ENCODE data around the gene MRPL4.

MRPL4 gene

DNA sequence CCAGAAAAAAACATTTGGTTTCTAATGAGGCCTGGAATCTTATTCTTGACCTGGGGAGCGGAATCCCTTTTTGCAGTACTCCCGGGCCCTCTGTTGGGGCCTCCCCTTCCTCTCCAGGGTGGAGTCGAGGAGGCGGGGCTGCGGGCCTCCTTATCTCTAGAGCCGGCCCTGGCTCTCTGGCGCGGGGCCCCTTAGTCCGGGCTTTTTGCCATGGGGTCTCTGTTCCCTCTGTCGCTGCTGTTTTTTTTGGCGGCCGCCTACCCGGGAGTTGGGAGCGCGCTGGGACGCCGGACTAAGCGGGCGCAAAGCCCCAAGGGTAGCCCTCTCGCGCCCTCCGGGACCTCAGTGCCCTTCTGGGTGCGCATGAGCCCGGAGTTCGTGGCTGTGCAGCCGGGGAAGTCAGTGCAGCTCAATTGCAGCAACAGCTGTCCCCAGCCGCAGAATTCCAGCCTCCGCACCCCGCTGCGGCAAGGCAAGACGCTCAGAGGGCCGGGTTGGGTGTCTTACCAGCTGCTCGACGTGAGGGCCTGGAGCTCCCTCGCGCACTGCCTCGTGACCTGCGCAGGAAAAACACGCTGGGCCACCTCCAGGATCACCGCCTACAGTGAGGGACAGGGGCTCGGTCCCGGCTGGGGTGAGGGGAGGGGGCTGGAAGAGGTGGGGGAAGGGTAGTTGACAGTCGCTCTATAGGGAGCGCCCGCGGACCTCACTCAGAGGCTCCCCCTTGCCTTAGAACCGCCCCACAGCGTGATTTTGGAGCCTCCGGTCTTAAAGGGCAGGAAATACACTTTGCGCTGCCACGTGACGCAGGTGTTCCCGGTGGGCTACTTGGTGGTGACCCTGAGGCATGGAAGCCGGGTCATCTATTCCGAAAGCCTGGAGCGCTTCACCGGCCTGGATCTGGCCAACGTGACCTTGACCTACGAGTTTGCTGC, 35.1 kb downstream of the MRPL4 start, which contains the start of gene ICAM4:
ICAM4 (plus strand) TSS at position 153 of the 935 bp plus-strand sequence; CDS start at position 211, 58 bp downstream.
- Histone ChIP-seq H3F3A (ENCODE audit: insufficient read depth, low read length) (no peaks in the 10 kb centered on the region), H3K9me3 (ENCODE audit: low read length) (no peaks in the 10 kb centered on the region), H3K9ac (ENCODE audit: low read length) (no peak within 1 kb of the TSS), H3K36me3 (ENCODE audit: insufficient read depth, low read length) (peaks cover 11% of the 10 kb centered on the region), H4K20me1 (ENCODE audit: insufficient read depth, low read length) (no peaks in the 10 kb centered on the region), H3K27me3 (ENCODE audit: insufficient read depth, low read length) (no peaks in the 10 kb centered on the region), H3K9me2 (ENCODE audit: low read depth, low read length) (no peaks in the 10 kb centered on the region), H3K4me3 (ENCODE audit: low read depth, low read length, poor library complexity, severe bottlenecking) (no peak within 1 kb of the TSS), H2AFZ (ENCODE audit: low read length) (no peak within 1 kb of the TSS), H3K27ac (ENCODE audit: low read depth, low read length, poor library complexity, severe bottlenecking) (no peak within 1 kb of the TSS), H3K4me1 (ENCODE audit: insufficient read depth, low read length, severe bottlenecking) (peaks cover 46% of the 10 kb centered on the region), H3K4me2 (ENCODE audit: low read length) (peak within 1 kb of the TSS; percentile 1; the same call in 1 of the 2 replicates), H3K79me2 (ENCODE audit: insufficient read depth, low read length) (no peaks in the 10 kb centered on the region)
- TF ChIP-seq EZH2 (IDR thresholded peaks at IDR 0.05; ENCODE audit: borderline replicate concordance, low read length), result no peak
- TF ChIP-seq, protein P1, sequence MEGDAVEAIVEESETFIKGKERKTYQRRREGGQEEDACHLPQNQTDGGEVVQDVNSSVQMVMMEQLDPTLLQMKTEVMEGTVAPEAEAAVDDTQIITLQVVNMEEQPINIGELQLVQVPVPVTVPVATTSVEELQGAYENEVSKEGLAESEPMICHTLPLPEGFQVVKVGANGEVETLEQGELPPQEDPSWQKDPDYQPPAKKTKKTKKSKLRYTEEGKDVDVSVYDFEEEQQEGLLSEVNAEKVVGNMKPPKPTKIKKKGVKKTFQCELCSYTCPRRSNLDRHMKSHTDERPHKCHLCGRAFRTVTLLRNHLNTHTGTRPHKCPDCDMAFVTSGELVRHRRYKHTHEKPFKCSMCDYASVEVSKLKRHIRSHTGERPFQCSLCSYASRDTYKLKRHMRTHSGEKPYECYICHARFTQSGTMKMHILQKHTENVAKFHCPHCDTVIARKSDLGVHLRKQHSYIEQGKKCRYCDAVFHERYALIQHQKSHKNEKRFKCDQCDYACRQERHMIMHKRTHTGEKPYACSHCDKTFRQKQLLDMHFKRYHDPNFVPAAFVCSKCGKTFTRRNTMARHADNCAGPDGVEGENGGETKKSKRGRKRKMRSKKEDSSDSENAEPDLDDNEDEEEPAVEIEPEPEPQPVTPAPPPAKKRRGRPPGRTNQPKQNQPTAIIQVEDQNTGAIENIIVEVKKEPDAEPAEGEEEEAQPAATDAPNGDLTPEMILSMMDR (IDR thresholded peaks at IDR 0.05; ENCODE audit: low read length), result no peak

DNA sequence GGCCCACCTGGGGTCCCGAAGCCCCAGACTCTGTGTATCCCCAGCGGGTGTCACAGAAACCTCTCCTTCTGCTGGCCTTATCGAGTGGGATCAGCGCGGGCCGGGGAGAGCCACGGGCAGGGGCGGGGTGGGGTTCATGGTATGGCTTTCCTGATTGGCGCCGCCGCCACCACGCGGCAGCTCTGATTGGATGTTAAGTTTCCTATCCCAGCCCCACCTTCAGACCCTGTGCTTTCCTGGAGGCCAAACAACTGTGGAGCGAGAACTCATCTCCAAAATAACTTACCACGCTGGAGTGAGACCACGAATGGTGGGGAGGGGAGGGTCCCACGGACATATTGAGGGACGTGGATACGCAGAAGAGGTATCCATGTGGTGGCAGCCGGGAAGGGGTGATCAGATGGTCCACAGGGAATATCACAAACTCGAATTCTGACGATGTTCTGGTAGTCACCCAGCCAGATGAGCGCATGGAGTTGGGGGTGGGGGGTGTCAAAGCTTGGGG, 36.7 kb downstream of the MRPL4 start:
- H3K4me2 ChIP-seq (ENCODE audit: low read length), result peak overlapping the region; percentile 93
- H3K9me3 ChIP-seq (ENCODE audit: low read length), result no peaks in the 10 kb centered on the region
- H4K20me1 ChIP-seq (ENCODE audit: insufficient read depth, low read length), result no peaks in the 10 kb centered on the region
- H3K4me1 ChIP-seq (ENCODE audit: insufficient read depth, low read length, severe bottlenecking), result peaks cover 49% of the 10 kb centered on the region
- no peak overlapping the region for H2AFZ ChIP-seq (ENCODE audit: low read length)
- H3K27ac ChIP-seq (ENCODE audit: low read depth, low read length, poor library complexity, severe bottlenecking), result no peak overlapping the region
- peak overlapping the region; percentile 60; the same call in 1 of the 2 replicates for H3K9ac ChIP-seq (ENCODE audit: low read length)
- no peaks in the 10 kb centered on the region for H3F3A ChIP-seq (ENCODE audit: insufficient read depth, low read length)
- H3K4me3 ChIP-seq (ENCODE audit: low read depth, low read length, poor library complexity, severe bottlenecking), result peak overlapping the region; percentile 62
- TF ChIP-seq, protein P1 (IDR thresholded peaks at IDR 0.05; ENCODE audit: low read length), result no peak
- TF ChIP-seq EZH2 (IDR thresholded peaks at IDR 0.05; ENCODE audit: borderline replicate concordance, low read length), result no peak
- H3K27me3 ChIP-seq (ENCODE audit: insufficient read depth, low read length), result no peaks in the 10 kb centered on the region
- no peaks in the 10 kb centered on the region for H3K9me2 ChIP-seq (ENCODE audit: low read depth, low read length)
- H3K79me2 ChIP-seq (ENCODE audit: insufficient read depth, low read length), result no peaks in the 10 kb centered on the region
- peaks cover 11% of the 10 kb centered on the region for H3K36me3 ChIP-seq (ENCODE audit: insufficient read depth, low read length)

DNA sequence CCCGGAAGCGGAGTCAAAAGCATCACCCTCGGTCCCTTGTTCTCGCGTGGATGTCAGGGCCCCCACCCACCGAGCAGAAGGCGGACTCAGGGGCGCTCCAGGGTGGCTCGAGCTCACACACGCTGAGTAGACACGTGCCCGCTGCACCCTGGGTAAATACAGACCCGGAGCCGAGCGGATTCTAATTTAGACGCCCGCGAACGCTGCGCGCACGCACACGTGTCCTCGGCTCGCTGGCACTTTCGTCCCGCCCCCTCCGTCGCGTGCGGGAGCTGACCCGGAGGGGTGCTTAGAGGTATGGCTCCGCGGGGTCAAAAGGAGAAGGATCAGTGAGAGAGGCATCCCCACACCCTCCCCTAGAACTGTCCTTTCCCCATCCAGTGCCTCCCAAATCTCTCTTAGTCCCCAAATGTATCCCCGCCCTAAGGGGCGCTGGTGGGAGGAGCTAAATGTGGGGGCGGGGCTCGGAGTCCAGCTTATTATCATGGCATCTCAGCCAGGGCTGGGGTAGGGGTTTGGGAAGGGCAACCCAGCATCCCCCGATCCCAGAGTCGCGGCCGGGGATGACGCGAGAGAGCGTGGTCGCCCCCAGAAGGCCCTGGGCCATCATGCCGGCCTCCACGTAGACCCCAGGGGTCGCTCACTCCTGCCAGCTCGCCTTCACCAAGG, 37.3 kb downstream of the MRPL4 start:
- H2AFZ ChIP-seq (ENCODE audit: low read length), result no peak overlapping the region
- TF ChIP-seq, protein P1 (IDR thresholded peaks at IDR 0.05; ENCODE audit: low read length), result no peak
- no peak for TF ChIP-seq EZH2 (IDR thresholded peaks at IDR 0.05; ENCODE audit: borderline replicate concordance, low read length)
- H3K9ac ChIP-seq (ENCODE audit: low read length), result peak overlapping the region; percentile 60
- H3K4me1 ChIP-seq (ENCODE audit: insufficient read depth, low read length, severe bottlenecking), result peaks cover 49% of the 10 kb centered on the region
- no peaks in the 10 kb centered on the region for H3K27me3 ChIP-seq (ENCODE audit: insufficient read depth, low read length)
- H3K4me2 ChIP-seq (ENCODE audit: low read length), result peak overlapping the region; percentile 93
- no peaks in the 10 kb centered on the region for H3K79me2 ChIP-seq (ENCODE audit: insufficient read depth, low read length)
- no peaks in the 10 kb centered on the region for H4K20me1 ChIP-seq (ENCODE audit: insufficient read depth, low read length)
- H3K36me3 ChIP-seq (ENCODE audit: insufficient read depth, low read length), result peaks cover 11% of the 10 kb centered on the region
- peak overlapping the region; percentile 62 for H3K4me3 ChIP-seq (ENCODE audit: low read depth, low read length, poor library complexity, severe bottlenecking)
- H3K27ac ChIP-seq (ENCODE audit: low read depth, low read length, poor library complexity, severe bottlenecking), result no peak overlapping the region
- H3K9me3 ChIP-seq (ENCODE audit: low read length), result no peaks in the 10 kb centered on the region
- no peaks in the 10 kb centered on the region for H3K9me2 ChIP-seq (ENCODE audit: low read depth, low read length)
- H3F3A ChIP-seq (ENCODE audit: insufficient read depth, low read length), result no peaks in the 10 kb centered on the region

Measured in OCI-LY1 (cell line).